ENCODE measurements around the gene ASB13. TPM values are rescaled to one million over a fixed set of nuclear protein-coding genes. Genes with fewer than 3 reads are reported as not detected.

ASB13 gene
- total and polyA plus RNA-seq, 2 donors (not counting 1 experiment from before 2014, with no cell fraction given): 2.5 to 4.4 TPM

- Histone ChIP-seq H3K27ac (ENCODE audit: low read length in 2 of 2) (no peak overlapping the region), H3K27me3 (replicated peaks in 1 of 4; ENCODE audit: control extremely low read depth in 1 of 4, control insufficient read depth in 3 of 4, insufficient read depth in 4 of 4, low read length in 3 of 4) (peaks cover 0 to 10% (median 1%) of the 10 kb centered on the region in 4 experiments), H3K79me2 (ENCODE audit: control insufficient read depth, insufficient read depth, low read length) (peaks cover 11% of the 10 kb centered on the region), H3K4me2 (replicated peaks; ENCODE audit: low read depth, low read length, poor library complexity, severe bottlenecking) (no peak overlapping the region), H2AFZ (ENCODE audit: insufficient read depth, low read depth, low read length, poor library complexity, severe bottlenecking) (no peak overlapping the region), H3K9ac (ENCODE audit: low read length) (no peak overlapping the region), H3K4me3 (ENCODE audit: control extremely low read depth in 1 of 5, extremely low read depth in 1 of 5, insufficient read depth in 1 of 5, low read depth in 2 of 5, low read length in 4 of 5) (no peak overlapping the region), H4K20me1 (ENCODE audit: control insufficient read depth, insufficient read depth, low read length, poor library complexity, severe bottlenecking) (no peaks in the 10 kb centered on the region), H3K36me3 (replicated peaks in 1 of 2; ENCODE audit: control extremely low read depth in 1 of 2, control insufficient read depth in 1 of 2, extremely low read depth in 1 of 2, insufficient read depth in 2 of 2, low read length in 1 of 2) (no peaks in the 10 kb centered on the region), H3K4me1 (ENCODE audit: control insufficient read depth in 2 of 2, insufficient read depth in 2 of 2, low read length in 2 of 2) (peaks cover 14 to 19% of the 10 kb centered on the region in 2 donors), H3K9me3 (ENCODE audit: control extremely low read depth in 1 of 3, control insufficient read depth in 2 of 3, insufficient read depth in 1 of 3, low read length in 2 of 3) (no peaks in the 10 kb centered on the region)
- Mint-ChIP-seq H3K4me3 (no peak overlapping the region), H3K9me3 (ENCODE audit: insufficient read depth) (no peaks in the 10 kb centered on the region), H3K27ac (no peak overlapping the region), H3K4me1 (peaks cover 21% of the 10 kb centered on the region), H3K27me3 (peaks cover 13% of the 10 kb centered on the region)
- ChIA-PET CTCF (interaction anchor here (3.0 kb wide), 1 partner anchor 53 kb away, joined by 7 read pairs; no protein-coding TSS in a partner anchor), POLR2A (no interaction called here)
- DNase-seq: no peak
- intact Hi-C loops (cut with micrococcal nuclease): loop anchor here (1.0 to 10.0 kb wide), 4 partner anchors 15 to 1793 kb away; partner anchors contain the start of gene SFMBT2
- 86% methylated on average over 1 of the region's 5 CpGs for WGBS (ENCODE audit: insufficient coverage)
- ATAC-seq (ENCODE audit: low read depth): no peak
- no peak for TF ChIP-seq EZH2 (IDR thresholded peaks at IDR 0.05; ENCODE audit: borderline replicate concordance, insufficient read depth, low read depth, low read length, poor library complexity, severe bottlenecking)
- TF ChIP-seq CTCF (IDR thresholded peaks at IDR 0.05): no peak
Observed at GRCh38 chr10:5681930-5682329, 15.5 kb upstream of the ASB13 start.

GRCh38 chr10:5679606-5680005 is 13.2 kb upstream of the ASB13 start:
- Histone ChIP-seq H4K20me1 (ENCODE audit: control insufficient read depth, insufficient read depth, low read length, poor library complexity, severe bottlenecking) (no peaks in the 10 kb centered on the region), H3K27ac (ENCODE audit: low read length in 2 of 2) (no peak overlapping the region), H3K36me3 (replicated peaks in 1 of 2; ENCODE audit: control extremely low read depth in 1 of 2, control insufficient read depth in 1 of 2, extremely low read depth in 1 of 2, insufficient read depth in 2 of 2, low read length in 1 of 2) (no peaks in the 10 kb centered on the region), H3K27me3 (replicated peaks in 1 of 4; ENCODE audit: control extremely low read depth in 1 of 4, control insufficient read depth in 3 of 4, insufficient read depth in 4 of 4, low read length in 3 of 4) (peaks cover 0 to 10% (median 2%) of the 10 kb centered on the region in 4 experiments), H3K4me2 (replicated peaks; ENCODE audit: low read depth, low read length, poor library complexity, severe bottlenecking) (no peak overlapping the region), H3K79me2 (ENCODE audit: control insufficient read depth, insufficient read depth, low read length) (no peaks in the 10 kb centered on the region), H3K9ac (ENCODE audit: low read length) (no peak overlapping the region), H3K4me1 (ENCODE audit: control insufficient read depth in 2 of 2, insufficient read depth in 2 of 2, low read length in 2 of 2) (peaks cover 4 to 8% of the 10 kb centered on the region in 2 donors), H3K4me3 (ENCODE audit: control extremely low read depth in 1 of 5, extremely low read depth in 1 of 5, insufficient read depth in 1 of 5, low read depth in 2 of 5, low read length in 4 of 5) (no peak overlapping the region), H2AFZ (ENCODE audit: insufficient read depth, low read depth, low read length, poor library complexity, severe bottlenecking) (no peak overlapping the region), H3K9me3 (ENCODE audit: control extremely low read depth in 1 of 3, control insufficient read depth in 2 of 3, insufficient read depth in 1 of 3, low read length in 2 of 3) (no peaks in the 10 kb centered on the region)
- CTCF ChIA-PET: no interaction called here
- no peak overlapping the region for H3K27ac Mint-ChIP-seq
- no peaks in the 10 kb centered on the region for H3K9me3 Mint-ChIP-seq (ENCODE audit: insufficient read depth)
- POLR2A ChIA-PET: no interaction called here
- H3K4me1 Mint-ChIP-seq: peaks cover 7% of the 10 kb centered on the region
- WGBS (ENCODE audit: insufficient coverage): no CpG with 5 or more reads among the region's 2 CpGs
- TF ChIP-seq EZH2 (IDR thresholded peaks at IDR 0.05; ENCODE audit: borderline replicate concordance, insufficient read depth, low read depth, low read length, poor library complexity, severe bottlenecking) (no peak), CTCF (IDR thresholded peaks at IDR 0.05) (no peak)
- ATAC-seq (ENCODE audit: low read depth) (no peak), DNase-seq (no peak)
- intact Hi-C loops (cut with micrococcal nuclease): loop anchor here (5.0 to 10.0 kb wide), 3 partner anchors 485 to 1795 kb away; partner anchors contain the start of gene SFMBT2
- H3K4me3 Mint-ChIP-seq: no peak overlapping the region
- peaks cover 17% of the 10 kb centered on the region for H3K27me3 Mint-ChIP-seq
